Measurements from ENCODE around the gene ENPP1.

Gene ENPP1

DNA sequence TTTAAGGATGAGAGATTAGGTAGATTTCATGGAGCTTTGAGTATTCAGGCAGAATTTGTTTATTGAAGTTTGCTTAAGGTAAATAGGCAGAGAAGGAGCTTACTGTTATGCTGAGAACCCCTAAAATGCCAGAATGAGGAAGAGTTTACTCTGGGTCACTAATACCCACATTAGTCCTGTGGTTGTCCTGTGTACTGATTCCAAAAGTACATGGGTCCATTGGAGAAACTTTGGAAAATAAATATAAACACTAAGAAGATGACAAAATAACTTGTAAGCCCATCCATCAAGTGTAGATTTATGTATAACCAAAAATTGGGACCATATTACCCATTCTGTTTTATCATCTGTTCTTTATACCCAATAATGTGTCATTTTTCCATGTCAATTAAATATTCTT lies 31.6 kb downstream of the ENPP1 start:
- Histone ChIP-seq H3K36me3 (ENCODE audit: control insufficient read depth, insufficient read depth, low read length) (no peaks in the 10 kb centered on the region), H3K27me3 (replicated peaks; ENCODE audit: control insufficient read depth, insufficient read depth, low read length) (no peaks in the 10 kb centered on the region), H3K4me3 (replicated peaks; ENCODE audit: low read depth, low read length) (no peak overlapping the region)
- DNase-seq (ENCODE audit: extremely low read depth, insufficient read length): no peak
- TF ChIP-seq, protein P1, sequence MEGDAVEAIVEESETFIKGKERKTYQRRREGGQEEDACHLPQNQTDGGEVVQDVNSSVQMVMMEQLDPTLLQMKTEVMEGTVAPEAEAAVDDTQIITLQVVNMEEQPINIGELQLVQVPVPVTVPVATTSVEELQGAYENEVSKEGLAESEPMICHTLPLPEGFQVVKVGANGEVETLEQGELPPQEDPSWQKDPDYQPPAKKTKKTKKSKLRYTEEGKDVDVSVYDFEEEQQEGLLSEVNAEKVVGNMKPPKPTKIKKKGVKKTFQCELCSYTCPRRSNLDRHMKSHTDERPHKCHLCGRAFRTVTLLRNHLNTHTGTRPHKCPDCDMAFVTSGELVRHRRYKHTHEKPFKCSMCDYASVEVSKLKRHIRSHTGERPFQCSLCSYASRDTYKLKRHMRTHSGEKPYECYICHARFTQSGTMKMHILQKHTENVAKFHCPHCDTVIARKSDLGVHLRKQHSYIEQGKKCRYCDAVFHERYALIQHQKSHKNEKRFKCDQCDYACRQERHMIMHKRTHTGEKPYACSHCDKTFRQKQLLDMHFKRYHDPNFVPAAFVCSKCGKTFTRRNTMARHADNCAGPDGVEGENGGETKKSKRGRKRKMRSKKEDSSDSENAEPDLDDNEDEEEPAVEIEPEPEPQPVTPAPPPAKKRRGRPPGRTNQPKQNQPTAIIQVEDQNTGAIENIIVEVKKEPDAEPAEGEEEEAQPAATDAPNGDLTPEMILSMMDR (IDR thresholded peaks at IDR 0.05; ENCODE audit: insufficient read depth, low read length, poor library complexity, severe bottlenecking): no peak

DNA sequence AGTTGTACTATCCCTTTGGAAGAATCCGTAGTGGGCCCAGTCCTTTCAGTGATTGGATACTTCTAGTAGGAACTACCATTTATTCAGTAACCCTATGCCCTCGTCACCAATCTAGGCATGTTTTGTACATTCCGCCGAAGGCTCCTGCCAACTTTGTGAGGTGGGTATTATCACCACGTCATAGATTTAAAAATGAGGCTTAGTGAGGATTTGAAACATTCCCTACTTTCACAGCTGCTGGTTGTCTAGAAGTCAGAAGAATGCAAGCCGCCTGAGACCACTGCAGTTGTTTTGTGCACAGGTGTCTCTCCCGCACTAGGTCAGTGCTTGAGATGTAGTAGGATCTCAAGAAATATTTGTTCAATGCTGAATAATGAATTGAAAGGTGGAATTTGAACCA lies 32.6 kb downstream of the ENPP1 start:
- TF ChIP-seq, protein P1 (IDR thresholded peaks at IDR 0.05; ENCODE audit: insufficient read depth, low read length, poor library complexity, severe bottlenecking): no peak
- DNase-seq (ENCODE audit: extremely low read depth, insufficient read length): no peak
- H3K36me3 ChIP-seq (ENCODE audit: control insufficient read depth, insufficient read depth, low read length): no peaks in the 10 kb centered on the region
- no peak overlapping the region for H3K4me3 ChIP-seq (replicated peaks; ENCODE audit: low read depth, low read length)
- no peaks in the 10 kb centered on the region for H3K27me3 ChIP-seq (replicated peaks; ENCODE audit: control insufficient read depth, insufficient read depth, low read length)

GRCh38 chr6:131840936-131841583 lies 33.2 kb downstream of the ENPP1 start:
- H3K36me3 ChIP-seq (ENCODE audit: control insufficient read depth, insufficient read depth, low read length): no peaks in the 10 kb centered on the region
- no peak overlapping the region for H3K4me3 ChIP-seq (replicated peaks; ENCODE audit: low read depth, low read length)
- TF ChIP-seq, protein P1 (IDR thresholded peaks at IDR 0.05; ENCODE audit: insufficient read depth, low read length, poor library complexity, severe bottlenecking): no peak
- H3K27me3 ChIP-seq (replicated peaks; ENCODE audit: control insufficient read depth, insufficient read depth, low read length): no peaks in the 10 kb centered on the region
- no peak for DNase-seq (ENCODE audit: extremely low read depth, insufficient read length)

GRCh38 chr6:131843768-131844167 lies 35.9 kb downstream of the ENPP1 start:
- H3K36me3 ChIP-seq (ENCODE audit: control insufficient read depth, insufficient read depth, low read length): no peaks in the 10 kb centered on the region
- TF ChIP-seq, protein P1 (IDR thresholded peaks at IDR 0.05; ENCODE audit: insufficient read depth, low read length, poor library complexity, severe bottlenecking): no peak
- H3K27me3 ChIP-seq (replicated peaks; ENCODE audit: control insufficient read depth, insufficient read depth, low read length): no peaks in the 10 kb centered on the region
- no peak overlapping the region for H3K4me3 ChIP-seq (replicated peaks; ENCODE audit: low read depth, low read length)
- DNase-seq (ENCODE audit: extremely low read depth, insufficient read length): no peak

- H3K36me3 ChIP-seq (ENCODE audit: control insufficient read depth, insufficient read depth, low read length): no peaks in the 10 kb centered on the region
- no peak for DNase-seq (ENCODE audit: extremely low read depth, insufficient read length)
- H3K4me3 ChIP-seq (replicated peaks; ENCODE audit: low read depth, low read length): no peak overlapping the region
- TF ChIP-seq, protein P1 (IDR thresholded peaks at IDR 0.05; ENCODE audit: insufficient read depth, low read length, poor library complexity, severe bottlenecking): no peak
- no peaks in the 10 kb centered on the region for H3K27me3 ChIP-seq (replicated peaks; ENCODE audit: control insufficient read depth, insufficient read depth, low read length)
These were observed 36.5 kb downstream of the ENPP1 start for GRCh38 chr6:131844243-131844841.
